Sigmoid colon (tissue), 4 donors: ENCODE measurements around the gene SULT4A1.

Experiments used
- CTCF ChIP-seq, 4 experiments: fragments of 450-650 bp in 3 of 4; fragments of 200-600 bp in 1 of 4; IDR thresholded peaks; one replicate each; pipeline ENCODE4 v1.5.1; 2016 to 2019; ENCODE audit warnings: antibody characterized with exemption in 4 of 4, mild to moderate bottlenecking in 3 of 4, moderate library complexity in 2 of 4
- EP300 ChIP-seq, 4 donors: sonication (generic); formaldehyde crosslinking; IDR thresholded peaks; one replicate each; pipeline ENCODE4 v1.6.1; 2017; ENCODE audit warnings: antibody characterized with exemption in 4 of 4
- POLR2A ChIP-seq, 2 donors: fragments of 450-650 bp; IDR thresholded peaks; one replicate each; pipeline ENCODE4 v1.6.1; 2016; ENCODE audit warnings: antibody characterized with exemption in 2 of 2, mild to moderate bottlenecking in 2 of 2, moderate library complexity in 2 of 2
- POLR2AphosphoS5 ChIP-seq, 4 donors: sonication (generic); formaldehyde crosslinking; IDR thresholded peaks; one replicate each; pipeline ENCODE4 v1.6.1; 2017; ENCODE audit warnings: antibody characterized with exemption in 4 of 4

GRCh38 chr22:43845981-43846380 is 16.3 kb downstream of the SULT4A1 start:
- TF ChIP-seq POLR2AphosphoS5 (IDR thresholded peaks at IDR 0.05), result no peak
- TF ChIP-seq POLR2A (IDR thresholded peaks at IDR 0.05), result no peak
- TF ChIP-seq CTCF (IDR thresholded peaks at IDR 0.05), result no peak
- TF ChIP-seq EP300 (IDR thresholded peaks at IDR 0.05), result no peak
